RWPE1 (cell line): ENCODE data around the gene RPS6KC1.
"Not testable (repeated sequence)": the region's sequence is repeated elsewhere in the genome, so short reads cannot be mapped to it uniquely, and the experiment has no call there.

Source experiments
- CTCF ChIA-PET: fragments of 350-600 bp; sonication (Branson Sonifier 250); formaldehyde crosslinking; extraction: SDS; loops from one replicate; lab custom pipeline; 2021; lab: Yijun Ruan, JAX
- POLR2A ChIA-PET: fragments of 400-600 bp; formaldehyde crosslinking; extraction: SDS; loops from one replicate; lab custom pipeline; 2020; ENCODE audit warnings: antibody characterized with exemption; ENCODE audit not compliant: low non-redundant PET; lab: Yijun Ruan, JAX
- DNase-seq: peaks from one replicate; pipeline ENCODE4 v3.0.0; 2012; ENCODE audit warnings: low spot score
- H3K27ac ChIP-seq: fragments of 450-650 bp; 2 replicates; pipeline ENCODE4 v1.5.1; 2017
- TF ChIP-seq, protein P1 (sequence below): fragments of 450-650 bp; conservative IDR thresholded peaks from 2 replicates; pipeline ENCODE4 v1.5.1; 2017; ENCODE audit warnings: low read depth, mild to moderate bottlenecking

The RPS6KC1 gene

DNA sequence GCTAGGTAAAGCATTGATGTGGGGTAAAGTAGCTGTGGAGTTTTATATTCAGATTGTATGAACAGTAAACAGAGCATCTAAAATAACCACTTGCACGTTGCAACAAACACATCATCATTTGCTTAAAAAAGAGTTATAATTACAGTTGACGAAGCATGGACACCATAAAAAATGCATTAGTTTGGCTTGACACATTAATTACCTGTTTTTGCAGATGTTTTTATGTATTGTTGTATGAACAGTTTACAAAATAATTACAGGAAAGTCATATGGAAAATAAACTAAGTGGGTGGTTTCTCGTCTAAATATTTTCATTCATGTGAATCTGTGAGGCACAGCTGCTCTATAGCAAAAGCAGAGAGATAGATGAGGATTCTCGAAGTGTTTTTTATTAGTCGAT lies 108.3 kb downstream of the RPS6KC1 start:
- CTCF ChIA-PET: interaction anchor here (0.5 kb wide), 1 partner anchor 97 kb away, joined by 3 read pairs; no protein-coding TSS in a partner anchor
- TF ChIP-seq, protein P1, sequence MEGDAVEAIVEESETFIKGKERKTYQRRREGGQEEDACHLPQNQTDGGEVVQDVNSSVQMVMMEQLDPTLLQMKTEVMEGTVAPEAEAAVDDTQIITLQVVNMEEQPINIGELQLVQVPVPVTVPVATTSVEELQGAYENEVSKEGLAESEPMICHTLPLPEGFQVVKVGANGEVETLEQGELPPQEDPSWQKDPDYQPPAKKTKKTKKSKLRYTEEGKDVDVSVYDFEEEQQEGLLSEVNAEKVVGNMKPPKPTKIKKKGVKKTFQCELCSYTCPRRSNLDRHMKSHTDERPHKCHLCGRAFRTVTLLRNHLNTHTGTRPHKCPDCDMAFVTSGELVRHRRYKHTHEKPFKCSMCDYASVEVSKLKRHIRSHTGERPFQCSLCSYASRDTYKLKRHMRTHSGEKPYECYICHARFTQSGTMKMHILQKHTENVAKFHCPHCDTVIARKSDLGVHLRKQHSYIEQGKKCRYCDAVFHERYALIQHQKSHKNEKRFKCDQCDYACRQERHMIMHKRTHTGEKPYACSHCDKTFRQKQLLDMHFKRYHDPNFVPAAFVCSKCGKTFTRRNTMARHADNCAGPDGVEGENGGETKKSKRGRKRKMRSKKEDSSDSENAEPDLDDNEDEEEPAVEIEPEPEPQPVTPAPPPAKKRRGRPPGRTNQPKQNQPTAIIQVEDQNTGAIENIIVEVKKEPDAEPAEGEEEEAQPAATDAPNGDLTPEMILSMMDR: no peak
- POLR2A ChIA-PET: no interaction called here

DNA sequence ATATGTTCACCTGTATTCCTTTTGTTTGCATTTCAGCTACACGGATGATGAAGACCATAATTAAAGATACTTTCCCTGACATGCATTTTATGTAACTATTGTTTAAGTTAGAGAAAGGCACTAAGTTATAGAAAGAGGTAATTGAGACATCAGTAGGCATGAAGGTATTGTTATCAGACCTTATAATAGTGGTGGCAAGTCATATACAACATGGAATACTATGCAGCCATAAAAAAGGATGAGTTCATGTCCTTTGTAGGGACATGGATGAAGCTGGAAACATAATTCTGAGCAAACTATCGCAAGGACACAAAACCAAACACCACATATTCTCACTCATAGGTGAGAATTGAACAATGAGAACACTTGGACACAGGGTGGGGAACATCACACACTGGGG lies 109.4 kb downstream of the RPS6KC1 start:
- CTCF ChIA-PET: not testable (repeated sequence)

More for the DNA sequence above, 108.3 kb downstream of the RPS6KC1 start:
- no peak for DNase-seq
- H3K27ac ChIP-seq: no peak overlapping the region

DNA sequence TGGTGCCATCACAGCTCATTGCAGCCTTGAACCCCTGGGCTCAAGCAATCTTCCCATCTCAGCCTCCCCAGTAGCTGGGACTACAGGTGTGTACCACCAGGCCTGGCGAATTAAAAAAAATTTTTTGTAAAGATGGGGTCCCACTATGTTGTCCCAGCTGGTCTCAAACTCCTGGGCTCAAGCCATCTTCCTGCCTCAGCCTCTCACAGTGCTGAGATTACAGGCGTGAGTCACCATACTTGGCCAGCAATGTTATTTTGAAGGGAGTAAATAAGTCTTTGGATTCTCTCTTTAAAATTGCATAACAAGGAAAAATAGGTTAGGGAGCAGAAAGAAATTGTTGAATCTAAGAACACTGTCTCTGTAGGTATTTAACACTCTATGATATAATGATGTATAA lies 111.3 kb downstream of the RPS6KC1 start:
- POLR2A ChIA-PET: no interaction called here
- CTCF ChIA-PET: no interaction called here
- TF ChIP-seq, protein P1: no peak
- no peak for DNase-seq
- H3K27ac ChIP-seq: no peak overlapping the region

More for the DNA sequence above, 109.4 kb downstream of the RPS6KC1 start:
- H3K27ac ChIP-seq, POLR2A ChIA-PET, DNase-seq: not testable (repeated sequence)

DNA sequence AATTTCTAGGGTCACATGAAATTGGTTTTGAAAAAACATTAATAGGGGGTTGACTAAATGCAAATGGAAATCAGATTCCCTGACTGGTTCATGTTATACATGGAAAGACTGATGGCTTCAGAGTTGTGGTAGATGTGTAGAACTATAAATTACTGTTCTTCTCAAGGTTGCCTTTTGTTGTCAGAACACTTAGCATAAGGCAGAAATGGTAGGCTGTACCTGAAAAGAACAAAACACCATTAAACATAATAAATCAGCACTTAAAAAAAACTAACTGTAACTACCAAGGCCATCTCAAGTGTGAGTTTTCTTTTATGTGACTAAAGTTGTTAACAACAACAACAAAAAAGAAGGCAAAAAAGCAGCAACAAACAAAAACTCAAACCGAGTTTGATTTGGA lies 111.8 kb downstream of the RPS6KC1 start:
- H3K27ac ChIP-seq: no peak overlapping the region
- ChIA-PET CTCF (no interaction called here), POLR2A (no interaction called here)
- DNase-seq: no peak
- TF ChIP-seq, protein P1: no peak

DNA sequence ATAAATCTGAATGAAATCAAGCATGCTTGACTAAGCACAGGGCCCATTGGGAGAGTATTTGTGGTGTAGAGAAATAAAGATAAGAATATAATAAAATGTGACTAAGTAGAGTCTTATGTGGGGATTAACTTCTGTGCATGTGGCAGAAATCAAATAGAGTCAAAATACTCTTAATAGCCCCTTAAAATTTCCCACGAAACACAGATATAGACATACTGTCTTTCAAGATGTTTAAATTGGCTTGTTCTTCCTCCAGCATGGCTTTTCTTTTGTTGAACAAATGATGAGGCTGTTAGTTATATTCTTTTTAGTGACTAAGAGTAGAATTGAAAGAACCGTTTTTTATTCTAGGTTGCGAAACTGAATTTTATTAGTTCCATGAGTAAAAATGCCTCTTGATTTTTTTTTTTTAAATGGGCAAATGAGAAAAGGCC lies 112.3 kb downstream of the RPS6KC1 start:
- ChIA-PET CTCF (interaction anchor here (0.6 kb wide), 1 partner anchor 574 kb away, joined by 3 read pairs; no protein-coding TSS in a partner anchor), POLR2A (no interaction called here)
- no peak overlapping the region for H3K27ac ChIP-seq
- no peak for DNase-seq
- TF ChIP-seq, protein P1: no peak

DNA sequence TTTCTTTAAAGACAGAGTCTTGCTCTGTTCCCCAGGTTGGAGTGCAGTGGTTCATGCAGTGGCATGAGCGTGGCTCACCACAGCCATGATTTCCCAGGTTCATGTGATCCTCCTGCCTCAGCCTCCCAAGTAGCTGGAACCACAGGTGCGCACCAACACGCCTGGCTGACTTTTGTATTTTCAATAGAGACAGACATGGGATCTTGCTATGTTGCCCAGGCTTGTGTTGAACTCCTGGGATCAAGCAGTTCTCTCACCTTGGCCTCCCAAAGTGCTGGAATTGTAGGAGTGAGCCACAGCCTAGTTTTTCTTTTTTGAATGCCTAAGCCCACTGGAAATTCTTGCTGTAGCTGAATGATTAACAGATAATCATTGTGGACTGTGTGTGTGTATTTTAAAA lies 113.5 kb downstream of the RPS6KC1 start:
- TF ChIP-seq, protein P1: no peak
- DNase-seq: no peak
- ChIA-PET CTCF (interaction anchor here (0.7 kb wide), 2 partner anchors 658 to 1036 kb away, joined by 3 to 5 read pairs; no protein-coding TSS in a partner anchor), POLR2A (no interaction called here)
- no peak overlapping the region for H3K27ac ChIP-seq

DNA sequence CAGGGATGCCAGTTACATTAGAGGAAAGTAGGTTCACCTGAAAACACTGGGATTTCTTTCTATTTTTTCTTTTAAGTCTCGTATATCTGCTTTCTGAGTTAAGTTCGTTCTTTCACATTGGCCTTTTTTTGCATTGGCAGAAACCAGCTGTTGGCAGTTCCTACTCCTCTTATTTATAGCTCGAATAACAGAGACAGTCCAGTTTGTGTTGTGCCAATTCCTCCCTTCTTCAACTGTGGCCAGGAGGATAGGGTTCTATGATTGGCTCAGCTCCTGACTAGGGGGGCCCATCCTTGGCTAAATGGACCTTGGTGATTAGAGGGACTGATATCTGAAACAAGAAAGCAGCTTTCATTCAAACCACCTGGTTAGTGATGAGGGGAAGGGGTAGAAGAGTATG lies 115.8 kb downstream of the RPS6KC1 start:
- DNase-seq: no peak
- TF ChIP-seq, protein P1: no peak
- ChIA-PET POLR2A (no interaction called here), CTCF (no interaction called here)
- H3K27ac ChIP-seq: no peak overlapping the region
